T-helper 17 cell (primary cell): ENCODE measurements around the gene PCBP1. TPM values are rescaled to one million over a fixed set of nuclear protein-coding genes. Genes with fewer than 3 reads are reported as not detected.

ENCODE experiments used
- ATAC-seq: fragments of 150-1000 bp; cut with Tn5 transposase; 2 replicates; pipeline ENCODE4 v1.10.0; 2021; ENCODE audit warnings: mild to moderate bottlenecking, moderate library complexity
- DNase-seq, 3 donors: peaks; one replicate each; pipeline versions ENCODE4 v3.0.0 to v3.0.0-alpha.2; 2020 to 2021
- H3K9me3 ChIP-seq: one replicate; pipeline ENCODE4 v1.7.0; 2013; ENCODE audit warnings: low read length, mild to moderate bottlenecking; ENCODE audit not compliant: control insufficient read depth, poor library complexity, severe bottlenecking
- H3K27ac Mint-ChIP-seq: one replicate; pipeline ENCODE4 v1.8.0; 2022; ENCODE audit warnings: mild to moderate bottlenecking, moderate library complexity, mixed read lengths
- H3K27me3 Mint-ChIP-seq: one replicate; pipeline ENCODE4 v1.8.0; 2022; ENCODE audit warnings: mixed read lengths
- H3K36me3 Mint-ChIP-seq: one replicate; pipeline ENCODE4 v1.8.0; 2022; ENCODE audit warnings: low read depth, mixed read lengths
- H3K4me1 Mint-ChIP-seq: one replicate; pipeline ENCODE4 v1.8.0; 2022; ENCODE audit warnings: mild to moderate bottlenecking, mixed read lengths
- H3K4me3 Mint-ChIP-seq: one replicate; pipeline ENCODE4 v1.8.0; 2022; ENCODE audit warnings: mild to moderate bottlenecking, moderate library complexity, mixed read lengths
- total RNA-seq, 4 donors: library from RNA in 2 of 4; stranded (reverse) in 2 of 4; gene quantifications; one replicate each; pipeline ENCODE4 v1.2.3 and lab custom pipeline; 2022 to 2026

The PCBP1 gene
- total RNA-seq (100 to 1,000 TPM; 334 to 345 TPM), total RNA-seq (lab: John Stamatoyannopoulos, UW) (60.1 to 118 reads per million in 2 donors)

DNA sequence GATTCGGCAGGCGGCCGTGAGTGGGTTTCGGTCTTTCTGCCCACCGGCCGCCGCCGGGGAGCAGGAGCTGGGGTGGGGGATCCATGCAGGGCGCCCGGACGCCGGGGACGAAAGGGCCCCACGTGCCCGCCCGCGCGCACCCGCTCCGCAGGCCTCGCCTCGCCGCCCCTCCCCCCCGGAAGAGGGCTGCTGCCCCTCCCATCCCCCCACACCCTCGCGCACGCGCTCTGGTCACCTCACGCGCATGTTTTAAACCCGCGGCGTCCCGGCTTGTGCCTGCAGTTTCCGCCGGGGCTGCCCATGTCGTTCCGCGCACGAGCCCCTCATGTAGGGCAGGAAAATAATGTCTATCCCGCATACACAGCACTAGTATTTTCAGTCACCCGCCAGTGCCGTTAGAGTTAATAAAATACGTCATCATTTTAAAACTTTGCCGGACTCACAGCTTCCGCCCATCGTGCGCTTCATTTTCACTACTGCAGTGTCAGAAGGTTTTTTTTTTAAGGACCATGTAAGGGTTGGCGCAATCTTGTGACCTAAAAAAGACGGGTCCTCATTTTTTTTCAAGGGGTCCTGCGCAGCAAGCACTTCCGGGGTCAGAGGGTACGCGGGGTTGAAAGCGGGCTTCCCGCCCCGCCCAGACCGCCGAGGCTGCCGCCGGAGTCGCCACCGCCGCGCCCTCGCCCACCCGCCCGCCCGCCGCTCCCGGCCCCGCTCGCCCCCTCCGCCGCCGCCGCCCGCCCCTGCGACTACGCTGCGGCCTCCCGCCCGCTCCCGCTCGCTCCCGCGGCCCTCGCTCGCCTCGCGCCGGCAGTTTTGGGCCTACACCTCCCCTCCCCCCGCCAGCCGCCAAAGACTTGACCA is at the start of gene PCBP1:
PCBP1 (plus strand) TSS at position 640 of the 864 bp plus-strand sequence. CDS start 267 bp downstream, outside the sequence.
- no peaks in the 10 kb centered on the region for H3K27me3 Mint-ChIP-seq
- ATAC-seq = peak; percentile 65
- H3K9me3 ChIP-seq = no peaks in the 10 kb centered on the region
- peak within 1 kb of the TSS; percentile 100 for H3K27ac Mint-ChIP-seq
- DNase-seq = peak; percentile 91 to 97 (median 97)
- peaks cover 7% of the 10 kb centered on the region for H3K36me3 Mint-ChIP-seq
- H3K4me3 Mint-ChIP-seq = peak within 1 kb of the TSS; percentile 95
- H3K4me1 Mint-ChIP-seq = peaks cover 62% of the 10 kb centered on the region

DNA sequence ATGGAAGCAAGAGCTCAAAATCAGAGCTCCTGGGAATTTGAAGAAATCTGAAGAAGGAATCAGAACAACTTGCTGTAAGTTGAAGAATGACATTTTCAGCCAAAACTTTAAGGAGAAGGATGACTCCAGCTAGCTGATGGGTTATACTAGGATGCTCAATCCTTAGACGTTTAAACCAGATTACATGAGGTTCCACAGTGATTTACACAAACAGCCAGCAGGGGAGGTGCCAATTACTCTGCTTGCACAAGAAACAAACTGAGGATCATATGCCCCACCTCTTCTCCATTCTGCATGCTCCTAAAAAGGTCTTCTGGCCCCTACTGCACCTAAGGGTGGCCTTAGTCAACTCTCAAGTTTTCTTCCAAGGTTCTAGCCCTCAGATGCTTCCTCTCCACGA is 47.9 kb upstream of the PCBP1 start:
- Mint-ChIP-seq H3K27ac (no peak overlapping the region), H3K4me3 (no peak overlapping the region), H3K36me3 (peaks cover 8% of the 10 kb centered on the region), H3K4me1 (peaks cover 41% of the 10 kb centered on the region), H3K27me3 (no peaks in the 10 kb centered on the region)
- ATAC-seq (no peak), DNase-seq (no peak)
- H3K9me3 ChIP-seq = no peaks in the 10 kb centered on the region

DNA sequence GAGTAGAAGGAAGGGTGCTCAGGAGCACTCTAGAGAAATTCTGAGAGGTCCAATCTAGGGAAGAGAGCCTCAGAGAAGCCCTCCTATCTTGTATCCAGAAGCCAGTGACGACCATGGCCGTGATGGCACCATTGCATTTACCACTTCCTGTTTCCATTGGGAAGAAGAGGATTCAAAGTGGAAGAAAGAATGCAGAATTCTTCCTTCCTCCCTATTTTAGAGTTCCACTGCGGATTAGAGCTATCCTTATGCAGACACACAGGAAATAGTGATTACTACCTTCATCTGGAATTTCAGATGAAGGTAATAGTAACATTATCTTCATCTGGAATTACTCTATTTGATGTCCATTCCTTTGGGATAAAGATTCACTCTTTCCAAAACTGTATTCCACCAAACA is 45.6 kb upstream of the PCBP1 start:
- DNase-seq (no peak), ATAC-seq (no peak)
- H3K27ac Mint-ChIP-seq = peak overlapping the region; percentile 83
- H3K4me1 Mint-ChIP-seq = peaks cover 46% of the 10 kb centered on the region
- no peaks in the 10 kb centered on the region for H3K9me3 ChIP-seq
- no peak overlapping the region for H3K4me3 Mint-ChIP-seq
- H3K36me3 Mint-ChIP-seq = peaks cover 5% of the 10 kb centered on the region
- no peaks in the 10 kb centered on the region for H3K27me3 Mint-ChIP-seq

DNA sequence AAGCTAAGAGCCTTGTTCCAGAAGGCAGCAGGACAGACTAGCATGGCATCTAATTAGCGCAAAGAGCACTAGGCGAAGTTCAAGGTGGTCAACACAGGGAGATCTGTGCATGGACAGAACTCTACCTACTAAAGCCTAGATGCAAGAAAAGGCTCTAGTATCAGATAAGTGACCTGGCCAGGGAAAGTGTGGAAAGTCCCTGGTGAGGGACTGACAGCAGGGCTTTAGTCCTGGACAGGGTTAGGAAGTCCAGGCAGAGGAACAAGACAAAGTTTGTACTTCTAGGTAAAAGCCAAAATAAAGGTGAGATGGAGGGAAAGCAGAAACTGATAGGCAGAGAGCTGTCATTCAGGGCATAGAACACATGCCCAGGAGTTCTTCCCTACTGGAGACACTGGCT is 45.0 kb upstream of the PCBP1 start:
- peaks cover 5% of the 10 kb centered on the region for H3K36me3 Mint-ChIP-seq
- DNase-seq (no peak), ATAC-seq (no peak)
- H3K27ac Mint-ChIP-seq = peak overlapping the region; percentile 83
- no peaks in the 10 kb centered on the region for H3K9me3 ChIP-seq
- H3K27me3 Mint-ChIP-seq = no peaks in the 10 kb centered on the region
- H3K4me3 Mint-ChIP-seq = peak overlapping the region; percentile 9
- H3K4me1 Mint-ChIP-seq = peaks cover 43% of the 10 kb centered on the region

DNA sequence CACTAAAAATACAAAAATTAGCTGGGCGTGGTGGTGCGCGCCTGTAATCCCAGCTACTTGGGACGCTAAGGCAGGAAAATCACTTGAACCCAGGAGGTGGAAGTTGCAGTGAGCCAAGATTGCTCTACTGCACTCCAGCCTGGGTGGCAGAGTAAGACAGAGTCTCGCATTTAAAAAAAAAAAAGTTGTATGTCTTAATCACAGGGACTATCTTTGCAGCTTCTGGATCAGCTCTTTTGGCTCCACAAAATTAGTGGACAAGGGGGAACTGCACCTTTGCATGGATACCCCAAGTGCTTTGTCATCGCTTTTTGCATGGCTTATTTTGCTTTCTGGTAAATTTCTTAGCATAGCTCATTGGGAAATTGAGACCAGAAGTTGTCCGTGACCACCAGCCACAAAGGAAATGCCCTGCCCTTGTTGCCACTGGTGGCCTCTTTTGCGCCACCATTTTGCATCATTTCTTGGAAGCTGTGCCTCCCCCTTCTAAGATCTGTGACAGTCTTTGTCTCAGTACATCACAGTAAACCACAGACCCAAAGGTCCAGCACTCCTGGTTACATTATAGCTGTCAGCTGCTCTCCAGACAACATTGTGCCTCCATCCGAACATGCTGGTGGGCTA is 43.9 kb upstream of the PCBP1 start:
- H3K4me1 Mint-ChIP-seq = peaks cover 43% of the 10 kb centered on the region
- H3K27me3 Mint-ChIP-seq = no peaks in the 10 kb centered on the region
- peaks cover 8% of the 10 kb centered on the region for H3K36me3 Mint-ChIP-seq
- no peaks in the 10 kb centered on the region for H3K9me3 ChIP-seq
- H3K27ac Mint-ChIP-seq = peak overlapping the region; percentile 80
- peak overlapping the region; percentile 49 for H3K4me3 Mint-ChIP-seq
- DNase-seq (no peak), ATAC-seq (peak; percentile 72)

DNA sequence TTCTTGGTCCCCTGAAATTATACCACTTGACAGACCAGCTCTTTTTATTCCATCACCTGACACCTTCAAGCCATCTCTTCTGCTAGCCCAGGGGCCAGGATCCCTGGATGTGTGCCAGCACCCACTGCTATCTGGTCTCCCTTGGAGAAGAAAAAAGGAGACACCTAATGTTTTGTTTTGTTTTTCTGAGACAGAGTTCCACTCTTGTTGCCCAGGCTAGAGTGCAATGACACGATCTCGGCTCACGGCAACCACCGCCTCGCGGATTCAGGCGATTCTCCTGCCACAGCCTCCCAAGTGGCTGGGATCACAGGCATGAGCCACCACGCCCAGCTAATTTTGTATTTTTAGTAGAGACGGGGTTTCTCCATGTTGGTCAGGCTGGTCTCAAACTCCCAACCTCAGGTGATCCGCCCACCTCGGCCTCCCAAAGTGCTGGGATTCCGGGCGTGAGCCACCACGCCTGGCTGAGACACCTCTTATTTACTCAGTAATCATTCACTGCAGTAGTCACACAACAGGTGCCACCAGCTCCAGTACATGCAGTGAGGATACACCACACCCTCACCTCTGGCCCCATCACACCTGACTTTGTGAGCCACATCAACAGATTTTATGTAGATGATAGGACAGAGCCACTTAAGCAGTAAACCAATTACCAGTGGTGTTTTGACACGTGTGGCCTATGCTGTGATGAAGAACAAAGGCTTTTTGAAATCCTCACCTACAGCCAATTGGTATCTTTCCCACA is 42.8 kb upstream of the PCBP1 start:
- Mint-ChIP-seq H3K4me1 (peaks cover 41% of the 10 kb centered on the region), H3K4me3 (peak overlapping the region; percentile 49), H3K27ac (peak overlapping the region; percentile 80), H3K27me3 (no peaks in the 10 kb centered on the region), H3K36me3 (peaks cover 6% of the 10 kb centered on the region)
- DNase-seq (no peak), ATAC-seq (no peak)
- H3K9me3 ChIP-seq = no peaks in the 10 kb centered on the region

GRCh38 chr2:70045405-70045804 is 41.9 kb upstream of the PCBP1 start:
- H3K27ac Mint-ChIP-seq = peak overlapping the region; percentile 80
- no peaks in the 10 kb centered on the region for H3K27me3 Mint-ChIP-seq
- peaks cover 36% of the 10 kb centered on the region for H3K4me1 Mint-ChIP-seq
- H3K36me3 Mint-ChIP-seq = peaks cover 3% of the 10 kb centered on the region
- ATAC-seq = no peak
- H3K4me3 Mint-ChIP-seq = no peak overlapping the region
- no peaks in the 10 kb centered on the region for H3K9me3 ChIP-seq
- DNase-seq = no peak

DNA sequence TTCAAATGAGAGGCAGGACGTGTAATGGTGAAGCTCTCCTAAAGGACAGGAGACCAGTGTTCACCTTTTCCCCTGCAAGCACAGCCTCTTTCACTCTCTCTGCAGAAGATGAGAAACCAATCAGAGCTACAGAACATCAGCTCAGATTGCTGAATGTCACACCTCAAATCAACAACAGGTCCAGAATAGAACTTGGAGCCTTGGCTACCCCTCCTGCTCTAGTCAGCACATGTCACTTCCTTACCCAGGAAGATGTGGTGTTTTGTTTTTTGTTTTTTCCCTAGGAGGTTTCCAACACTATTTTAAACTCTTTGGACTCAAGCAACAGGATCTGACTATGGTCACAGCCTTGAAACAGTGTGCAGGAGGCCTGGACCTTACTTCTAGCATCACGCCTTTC is 41.3 kb upstream of the PCBP1 start:
- Mint-ChIP-seq H3K4me3 (no peak overlapping the region), H3K27ac (peak overlapping the region; percentile 80), H3K36me3 (peaks cover 3% of the 10 kb centered on the region), H3K4me1 (peaks cover 36% of the 10 kb centered on the region), H3K27me3 (no peaks in the 10 kb centered on the region)
- ATAC-seq (no peak), DNase-seq (no peak)
- H3K9me3 ChIP-seq = no peaks in the 10 kb centered on the region

DNA sequence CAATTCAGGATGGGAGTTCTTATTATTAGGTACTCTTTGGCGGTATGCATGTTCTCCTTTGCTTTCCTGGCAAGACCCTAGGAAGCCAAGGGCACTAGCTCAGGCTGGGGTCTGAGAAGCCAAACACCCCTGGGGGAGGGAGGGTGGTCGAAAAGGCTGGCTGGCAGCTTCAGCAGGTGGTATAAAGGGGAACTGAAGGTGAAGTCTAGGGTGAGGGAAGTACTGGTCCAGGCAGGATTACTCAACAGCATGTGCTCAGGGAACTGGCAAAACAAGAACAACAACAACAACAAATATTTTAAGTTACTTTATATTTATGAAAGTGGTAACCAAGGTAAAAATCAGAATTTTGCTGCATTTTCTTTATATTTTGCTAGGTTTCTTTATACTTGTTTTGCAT is 40.7 kb upstream of the PCBP1 start:
- H3K9me3 ChIP-seq = no peaks in the 10 kb centered on the region
- no peaks in the 10 kb centered on the region for H3K27me3 Mint-ChIP-seq
- DNase-seq (no peak), ATAC-seq (no peak)
- no peak overlapping the region for H3K4me3 Mint-ChIP-seq
- H3K36me3 Mint-ChIP-seq = peaks cover 6% of the 10 kb centered on the region
- peak overlapping the region; percentile 80 for H3K27ac Mint-ChIP-seq
- H3K4me1 Mint-ChIP-seq = peaks cover 34% of the 10 kb centered on the region

DNA sequence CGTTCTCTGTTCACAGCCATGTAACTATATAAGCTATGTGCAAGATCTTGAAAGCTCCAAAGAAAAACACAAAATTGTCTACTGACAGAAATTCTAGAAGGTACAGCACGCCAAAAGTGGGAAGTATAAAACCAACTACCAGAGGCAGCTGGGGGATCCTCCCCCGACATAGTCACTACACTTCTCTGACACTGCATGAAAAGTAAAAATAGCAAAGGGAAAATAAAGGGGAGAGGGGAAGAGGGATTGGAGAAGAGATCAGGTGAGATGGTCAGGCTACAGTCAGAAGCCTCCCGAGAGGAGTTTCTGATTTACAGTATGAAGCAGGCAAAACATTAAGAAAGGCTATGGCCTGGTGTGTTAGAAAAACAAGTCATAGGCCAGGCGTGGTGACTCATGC is 39.8 kb upstream of the PCBP1 start:
- H3K27me3 Mint-ChIP-seq = no peaks in the 10 kb centered on the region
- DNase-seq (no peak), ATAC-seq (no peak)
- H3K4me3 Mint-ChIP-seq = no peak overlapping the region
- no peaks in the 10 kb centered on the region for H3K9me3 ChIP-seq
- H3K4me1 Mint-ChIP-seq = peaks cover 29% of the 10 kb centered on the region
- peaks cover 6% of the 10 kb centered on the region for H3K36me3 Mint-ChIP-seq
- no peak overlapping the region for H3K27ac Mint-ChIP-seq

- Mint-ChIP-seq H3K27me3 (no peaks in the 10 kb centered on the region), H3K4me3 (no peak overlapping the region), H3K4me1 (peaks cover 14% of the 10 kb centered on the region), H3K27ac (peak overlapping the region; percentile 29), H3K36me3 (peaks cover 6% of the 10 kb centered on the region)
- ATAC-seq (no peak), DNase-seq (no peak)
- H3K9me3 ChIP-seq = no peaks in the 10 kb centered on the region
These were observed 38.0 kb upstream of the PCBP1 start for GRCh38 chr2:70049255-70049654.

DNA sequence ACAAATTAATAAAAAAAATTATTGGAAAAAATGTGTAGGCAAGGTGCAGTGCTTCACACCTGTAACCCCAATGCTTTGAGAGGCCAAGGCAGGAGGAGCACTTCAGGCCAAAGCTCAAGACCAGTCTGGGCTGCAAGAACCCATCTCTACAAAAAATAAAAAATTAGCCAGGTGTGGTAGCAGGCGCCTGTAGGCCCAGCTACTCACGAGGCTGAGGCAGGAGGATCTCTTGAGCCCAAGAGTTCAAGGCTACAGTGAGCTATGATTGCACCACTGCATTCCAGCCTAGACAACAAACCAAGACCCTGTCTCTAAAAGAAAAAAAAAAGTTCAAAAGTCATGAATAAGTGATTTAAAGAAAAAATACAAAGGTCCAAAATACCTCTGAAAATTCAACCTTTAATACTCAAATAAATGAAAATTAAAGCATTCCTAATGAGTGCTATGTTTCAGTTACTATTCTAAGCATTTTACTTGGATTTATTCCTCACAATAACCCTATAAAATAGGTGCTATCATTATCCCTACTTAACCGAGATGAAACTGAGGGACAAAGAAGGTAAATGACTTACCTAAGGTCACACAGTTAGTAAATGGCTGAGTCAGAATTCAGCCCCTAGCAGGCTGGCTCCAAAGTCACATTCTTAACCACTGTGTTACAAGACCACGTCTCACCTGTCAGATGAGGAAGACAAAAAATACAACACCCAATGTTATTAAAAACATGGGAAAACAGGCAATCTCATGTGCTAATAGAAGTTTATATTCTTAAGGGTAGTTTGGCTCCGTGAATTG is 36.4 kb upstream of the PCBP1 start:
- H3K9me3 ChIP-seq = no peaks in the 10 kb centered on the region
- no peaks in the 10 kb centered on the region for H3K27me3 Mint-ChIP-seq
- DNase-seq = no peak
- ATAC-seq = no peak
- peak overlapping the region; percentile 29 for H3K27ac Mint-ChIP-seq
- H3K36me3 Mint-ChIP-seq = peaks cover 8% of the 10 kb centered on the region
- H3K4me3 Mint-ChIP-seq = no peak overlapping the region
- H3K4me1 Mint-ChIP-seq = peaks cover 7% of the 10 kb centered on the region
